WTC11 (cell line): Measurements from ENCODE around the gene C3orf85.

Experiments used
- CTCF ChIP-seq: fragments of 200-600 bp; IDR thresholded peaks from 2 replicates; pipeline ENCODE4 v1.8.0; 2022; ENCODE audit warnings: antibody characterized with exemption
- MAX ChIP-seq: sonication (generic); formaldehyde crosslinking; IDR thresholded peaks from 2 replicates; pipeline ENCODE4 v1.8.0; 2022; ENCODE audit warnings: mild to moderate bottlenecking, missing genetic modification reagents
- NFATC4 ChIP-seq: fragments of 250-450 bp; sonication (Bioruptor Pico); IDR thresholded peaks from 2 replicates; pipeline ENCODE4 v1.9.0; 2021; ENCODE audit warnings: mild to moderate bottlenecking

- TF ChIP-seq MAX (CRISPR knock-in tag) (no peak), NFATC4 (CRISPR knock-in tag) (no peak), CTCF (no peak)
Observed at GRCh38 chr3:109177908-109178307, 41.4 kb downstream of the C3orf85 start.
